GM12878 (cell line): ENCODE data around the gene RNF183. TPM values are rescaled to one million over a fixed set of nuclear protein-coding genes. Genes with fewer than 3 reads are reported as not detected.

Experiments used
- IKZF2 ChIP-seq, 2 experiments: fragments of 450-650 bp; IDR thresholded peaks; 2 replicates each; pipeline ENCODE4 v1.6.1; 2017; ENCODE audit warnings: mild to moderate bottlenecking in 2 of 2, moderate library complexity in 2 of 2
- NR2C2 ChIP-seq: IDR thresholded peaks from 2 replicates; pipeline ENCODE4 v1.6.1; 2011; ENCODE audit warnings: borderline replicate concordance, low read depth; ENCODE audit not compliant: control insufficient read depth, insufficient read length
- PAX8 ChIP-seq: fragments of 450-650 bp; IDR thresholded peaks from 2 replicates; pipeline ENCODE4 v1.6.1; 2017; ENCODE audit warnings: mild to moderate bottlenecking, moderate library complexity
- SUZ12 ChIP-seq: fragments of 200-600 bp; sonication (generic); IDR thresholded peaks from one replicate; pipeline ENCODE4 v1.6.1; 2018; ENCODE audit warnings: antibody characterized with exemption, mild to moderate bottlenecking; ENCODE audit not compliant: unreplicated experiment
- WRNIP1 ChIP-seq: IDR thresholded peaks from 2 replicates; pipeline ENCODE4 v1.6.1; 2011; ENCODE audit warnings: low read depth, low read length, improper control_type of control experiment, borderline replicate concordance
- YY1 ChIP-seq: IDR thresholded peaks from 2 replicates; pipeline ENCODE4 v1.6.1; 2011; ENCODE audit warnings: low read depth, mild to moderate bottlenecking, low read length
- polyA plus RNA-seq, 11 experiments: library from polyadenylated mRNA; depleted of rRNA in 4 of 11; unstranded in 6 of 11; stranded (reverse) in 5 of 11; fragments of >200 nt; fragmentation: Nextera tagmentation in 4 of 11; fragmentation: Illumina TruSeq in 1 of 11; extraction: Ambion mirVana in 4 of 11; extraction: Trizol in 1 of 11; gene quantifications; 1 replicate in 1 of 11; 2 replicates in 10 of 11; pipeline versions ENCODE4 v1.2.1 to v1.2.3, GENCODE V29; 2011 to 2016; ENCODE audit warnings: inconsistent platforms in 2 of 11, missing spikeins in 2 of 11, low read depth in 1 of 11
- total RNA-seq, 4 experiments: library from RNA; depleted of rRNA in 3 of 4; stranded (reverse); fragments of >200 nt in 3 of 4; fragmentation: Illumina TruSeq in 1 of 4; extraction: Trizol in 1 of 4; gene quantifications; 2 replicates each; pipeline versions ENCODE4 v1.2.1 to v1.2.3, GENCODE V29; 2013 to 2021
- TF ChIP-seq, protein P1 (sequence below), 3 experiments: IDR thresholded peaks in 2 of 3; conservative IDR thresholded peaks in 1 of 3; 2 replicates each; pipeline ENCODE4 v1.5.1; 2011; ENCODE audit warnings: low read depth in 3 of 3, low read length in 3 of 3, mild to moderate bottlenecking in 3 of 3, control low read depth in 2 of 3, moderate library complexity in 2 of 3, inconsistent platforms in 1 of 3, mixed read lengths in 1 of 3; ENCODE audit not compliant: control insufficient read depth in 2 of 3, insufficient read depth in 1 of 3; ENCODE audit errors: extremely low read depth in 1 of 3
- TF ChIP-seq, protein P2 (sequence below): fragments of 450-650 bp; IDR thresholded peaks from 2 replicates; pipeline ENCODE4 v1.6.1; 2017; ENCODE audit warnings: mild to moderate bottlenecking, moderate library complexity
- TF ChIP-seq, protein P3 (sequence below): fragments of 450-650 bp; IDR thresholded peaks from 2 replicates; pipeline ENCODE4 v1.6.1; 2017; ENCODE audit warnings: mild to moderate bottlenecking, low read depth, inconsistent platforms; ENCODE audit not compliant: poor library complexity, severe bottlenecking
- TF ChIP-seq, protein P4 (sequence below): IDR thresholded peaks from 2 replicates; pipeline ENCODE4 v1.6.1; 2012; ENCODE audit warnings: mild to moderate bottlenecking, low read depth, low read length

RNF183 gene
- total and polyA plus RNA-seq, 10 of the 15 experiments (the other 5 are each of a cell fraction or from before 2014, with no cell fraction given) = 0.03 to 0.26 (median 0.07) TPM; not detected in 6

DNA sequence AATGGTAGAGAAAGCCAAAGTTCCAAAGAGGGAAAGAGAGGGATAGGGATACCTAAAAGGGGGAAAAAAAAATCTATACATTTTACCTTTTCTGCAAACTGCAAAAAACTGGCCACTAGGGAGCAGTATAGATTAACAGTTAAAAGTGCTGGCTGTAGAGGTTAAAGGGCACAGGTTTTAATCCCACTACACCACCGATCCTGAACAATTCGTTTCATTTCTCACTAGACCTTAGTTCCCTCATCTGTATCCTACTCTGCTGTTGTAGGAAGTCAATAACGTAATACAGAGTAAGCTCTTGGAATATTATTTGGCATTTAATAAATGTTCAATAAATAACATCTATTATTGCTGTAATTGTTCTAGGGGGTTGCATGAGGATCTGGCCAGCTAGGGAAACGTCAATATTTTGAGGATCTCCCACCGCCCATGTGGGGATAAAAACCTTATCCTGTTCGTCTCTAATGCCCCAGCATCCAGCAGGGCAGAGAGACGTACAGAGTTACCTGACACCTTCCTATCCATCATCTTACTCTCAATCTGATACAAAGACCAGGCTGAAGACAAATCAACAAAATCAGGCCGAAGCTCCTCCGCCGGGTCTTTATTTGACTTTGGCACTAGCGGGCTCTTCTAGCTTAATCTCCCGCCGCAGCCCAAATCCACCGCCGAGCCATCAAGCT is 28.6 kb downstream of the RNF183 start (continued):
- TF ChIP-seq, protein P1, sequence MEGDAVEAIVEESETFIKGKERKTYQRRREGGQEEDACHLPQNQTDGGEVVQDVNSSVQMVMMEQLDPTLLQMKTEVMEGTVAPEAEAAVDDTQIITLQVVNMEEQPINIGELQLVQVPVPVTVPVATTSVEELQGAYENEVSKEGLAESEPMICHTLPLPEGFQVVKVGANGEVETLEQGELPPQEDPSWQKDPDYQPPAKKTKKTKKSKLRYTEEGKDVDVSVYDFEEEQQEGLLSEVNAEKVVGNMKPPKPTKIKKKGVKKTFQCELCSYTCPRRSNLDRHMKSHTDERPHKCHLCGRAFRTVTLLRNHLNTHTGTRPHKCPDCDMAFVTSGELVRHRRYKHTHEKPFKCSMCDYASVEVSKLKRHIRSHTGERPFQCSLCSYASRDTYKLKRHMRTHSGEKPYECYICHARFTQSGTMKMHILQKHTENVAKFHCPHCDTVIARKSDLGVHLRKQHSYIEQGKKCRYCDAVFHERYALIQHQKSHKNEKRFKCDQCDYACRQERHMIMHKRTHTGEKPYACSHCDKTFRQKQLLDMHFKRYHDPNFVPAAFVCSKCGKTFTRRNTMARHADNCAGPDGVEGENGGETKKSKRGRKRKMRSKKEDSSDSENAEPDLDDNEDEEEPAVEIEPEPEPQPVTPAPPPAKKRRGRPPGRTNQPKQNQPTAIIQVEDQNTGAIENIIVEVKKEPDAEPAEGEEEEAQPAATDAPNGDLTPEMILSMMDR (IDR thresholded peaks at IDR 0.05 in 2 of 3, conservative IDR thresholded peaks at IDR 0.05 in 1 of 3; ENCODE audit: control insufficient read depth in 2 of 3, extremely low read depth in 1 of 3, insufficient read depth in 1 of 3, low read depth in 3 of 3, low read length in 3 of 3) = peak; percentile 45 to 76 (median 73)
- TF ChIP-seq, protein P2, sequence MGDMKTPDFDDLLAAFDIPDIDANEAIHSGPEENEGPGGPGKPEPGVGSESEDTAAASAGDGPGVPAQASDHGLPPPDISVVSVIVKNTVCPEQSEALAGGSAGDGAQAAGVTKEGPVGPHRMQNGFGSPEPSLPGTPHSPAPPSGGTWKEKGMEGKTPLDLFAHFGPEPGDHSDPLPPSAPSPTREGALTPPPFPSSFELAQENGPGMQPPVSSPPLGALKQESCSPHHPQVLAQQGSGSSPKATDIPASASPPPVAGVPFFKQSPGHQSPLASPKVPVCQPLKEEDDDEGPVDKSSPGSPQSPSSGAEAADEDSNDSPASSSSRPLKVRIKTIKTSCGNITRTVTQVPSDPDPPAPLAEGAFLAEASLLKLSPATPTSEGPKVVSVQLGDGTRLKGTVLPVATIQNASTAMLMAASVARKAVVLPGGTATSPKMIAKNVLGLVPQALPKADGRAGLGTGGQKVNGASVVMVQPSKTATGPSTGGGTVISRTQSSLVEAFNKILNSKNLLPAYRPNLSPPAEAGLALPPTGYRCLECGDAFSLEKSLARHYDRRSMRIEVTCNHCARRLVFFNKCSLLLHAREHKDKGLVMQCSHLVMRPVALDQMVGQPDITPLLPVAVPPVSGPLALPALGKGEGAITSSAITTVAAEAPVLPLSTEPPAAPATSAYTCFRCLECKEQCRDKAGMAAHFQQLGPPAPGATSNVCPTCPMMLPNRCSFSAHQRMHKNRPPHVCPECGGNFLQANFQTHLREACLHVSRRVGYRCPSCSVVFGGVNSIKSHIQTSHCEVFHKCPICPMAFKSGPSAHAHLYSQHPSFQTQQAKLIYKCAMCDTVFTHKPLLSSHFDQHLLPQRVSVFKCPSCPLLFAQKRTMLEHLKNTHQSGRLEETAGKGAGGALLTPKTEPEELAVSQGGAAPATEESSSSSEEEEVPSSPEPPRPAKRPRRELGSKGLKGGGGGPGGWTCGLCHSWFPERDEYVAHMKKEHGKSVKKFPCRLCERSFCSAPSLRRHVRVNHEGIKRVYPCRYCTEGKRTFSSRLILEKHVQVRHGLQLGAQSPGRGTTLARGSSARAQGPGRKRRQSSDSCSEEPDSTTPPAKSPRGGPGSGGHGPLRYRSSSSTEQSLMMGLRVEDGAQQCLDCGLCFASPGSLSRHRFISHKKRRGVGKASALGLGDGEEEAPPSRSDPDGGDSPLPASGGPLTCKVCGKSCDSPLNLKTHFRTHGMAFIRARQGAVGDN = peak; percentile 39; the same call in 1 of the 2 replicates
- TF ChIP-seq IKZF2 (IDR thresholded peaks at IDR 0.05) (no peak), WRNIP1 (no peak), SUZ12 (no peak), YY1 (no peak), NR2C2 (peak; percentile 64), PAX8 (no peak)
- TF ChIP-seq, protein P3, sequence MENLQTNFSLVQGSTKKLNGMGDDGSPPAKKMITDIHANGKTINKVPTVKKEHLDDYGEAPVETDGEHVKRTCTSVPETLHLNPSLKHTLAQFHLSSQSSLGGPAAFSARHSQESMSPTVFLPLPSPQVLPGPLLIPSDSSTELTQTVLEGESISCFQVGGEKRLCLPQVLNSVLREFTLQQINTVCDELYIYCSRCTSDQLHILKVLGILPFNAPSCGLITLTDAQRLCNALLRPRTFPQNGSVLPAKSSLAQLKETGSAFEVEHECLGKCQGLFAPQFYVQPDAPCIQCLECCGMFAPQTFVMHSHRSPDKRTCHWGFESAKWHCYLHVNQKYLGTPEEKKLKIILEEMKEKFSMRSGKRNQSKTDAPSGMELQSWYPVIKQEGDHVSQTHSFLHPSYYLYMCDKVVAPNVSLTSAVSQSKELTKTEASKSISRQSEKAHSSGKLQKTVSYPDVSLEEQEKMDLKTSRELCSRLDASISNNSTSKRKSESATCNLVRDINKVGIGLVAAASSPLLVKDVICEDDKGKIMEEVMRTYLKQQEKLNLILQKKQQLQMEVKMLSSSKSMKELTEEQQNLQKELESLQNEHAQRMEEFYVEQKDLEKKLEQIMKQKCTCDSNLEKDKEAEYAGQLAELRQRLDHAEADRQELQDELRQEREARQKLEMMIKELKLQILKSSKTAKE = peak; percentile 12
- TF ChIP-seq, protein P4, sequence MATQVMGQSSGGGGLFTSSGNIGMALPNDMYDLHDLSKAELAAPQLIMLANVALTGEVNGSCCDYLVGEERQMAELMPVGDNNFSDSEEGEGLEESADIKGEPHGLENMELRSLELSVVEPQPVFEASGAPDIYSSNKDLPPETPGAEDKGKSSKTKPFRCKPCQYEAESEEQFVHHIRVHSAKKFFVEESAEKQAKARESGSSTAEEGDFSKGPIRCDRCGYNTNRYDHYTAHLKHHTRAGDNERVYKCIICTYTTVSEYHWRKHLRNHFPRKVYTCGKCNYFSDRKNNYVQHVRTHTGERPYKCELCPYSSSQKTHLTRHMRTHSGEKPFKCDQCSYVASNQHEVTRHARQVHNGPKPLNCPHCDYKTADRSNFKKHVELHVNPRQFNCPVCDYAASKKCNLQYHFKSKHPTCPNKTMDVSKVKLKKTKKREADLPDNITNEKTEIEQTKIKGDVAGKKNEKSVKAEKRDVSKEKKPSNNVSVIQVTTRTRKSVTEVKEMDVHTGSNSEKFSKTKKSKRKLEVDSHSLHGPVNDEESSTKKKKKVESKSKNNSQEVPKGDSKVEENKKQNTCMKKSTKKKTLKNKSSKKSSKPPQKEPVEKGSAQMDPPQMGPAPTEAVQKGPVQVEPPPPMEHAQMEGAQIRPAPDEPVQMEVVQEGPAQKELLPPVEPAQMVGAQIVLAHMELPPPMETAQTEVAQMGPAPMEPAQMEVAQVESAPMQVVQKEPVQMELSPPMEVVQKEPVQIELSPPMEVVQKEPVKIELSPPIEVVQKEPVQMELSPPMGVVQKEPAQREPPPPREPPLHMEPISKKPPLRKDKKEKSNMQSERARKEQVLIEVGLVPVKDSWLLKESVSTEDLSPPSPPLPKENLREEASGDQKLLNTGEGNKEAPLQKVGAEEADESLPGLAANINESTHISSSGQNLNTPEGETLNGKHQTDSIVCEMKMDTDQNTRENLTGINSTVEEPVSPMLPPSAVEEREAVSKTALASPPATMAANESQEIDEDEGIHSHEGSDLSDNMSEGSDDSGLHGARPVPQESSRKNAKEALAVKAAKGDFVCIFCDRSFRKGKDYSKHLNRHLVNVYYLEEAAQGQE = no peak
